GM12801 (cell line): ENCODE measurements around the gene MPRIP.

ENCODE experiments used
- TF ChIP-seq, protein P1 (sequence below): IDR thresholded peaks from one replicate; pipeline ENCODE4 v1.5.1; 2011; ENCODE audit warnings: control low read depth; ENCODE audit not compliant: insufficient read length; ENCODE audit errors: extremely low read depth

MPRIP gene

DNA sequence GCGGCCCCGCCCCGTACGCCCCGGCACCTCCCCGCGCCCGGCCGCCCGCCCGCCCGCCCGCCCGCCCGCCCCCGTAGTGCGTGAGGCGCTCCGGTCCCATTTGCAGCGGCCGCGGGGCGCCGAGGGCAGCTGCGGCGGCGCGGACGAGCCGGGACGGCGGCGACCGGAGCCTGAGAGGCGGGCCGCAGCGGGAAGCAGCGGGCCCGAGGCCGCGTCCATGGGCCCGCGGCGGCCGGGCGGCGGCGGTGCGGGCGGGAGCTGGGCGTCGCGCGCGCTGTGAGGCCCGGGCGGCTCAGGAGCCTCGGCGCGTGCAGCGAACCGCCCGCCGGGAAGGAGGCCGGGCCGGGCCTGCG is at the start of gene MPRIP:
Gene MPRIP (plus strand): TSS at position 74 of the 353 bp plus-strand sequence. CDS start 392 bp downstream, outside the sequence.
- TF ChIP-seq, protein P1, sequence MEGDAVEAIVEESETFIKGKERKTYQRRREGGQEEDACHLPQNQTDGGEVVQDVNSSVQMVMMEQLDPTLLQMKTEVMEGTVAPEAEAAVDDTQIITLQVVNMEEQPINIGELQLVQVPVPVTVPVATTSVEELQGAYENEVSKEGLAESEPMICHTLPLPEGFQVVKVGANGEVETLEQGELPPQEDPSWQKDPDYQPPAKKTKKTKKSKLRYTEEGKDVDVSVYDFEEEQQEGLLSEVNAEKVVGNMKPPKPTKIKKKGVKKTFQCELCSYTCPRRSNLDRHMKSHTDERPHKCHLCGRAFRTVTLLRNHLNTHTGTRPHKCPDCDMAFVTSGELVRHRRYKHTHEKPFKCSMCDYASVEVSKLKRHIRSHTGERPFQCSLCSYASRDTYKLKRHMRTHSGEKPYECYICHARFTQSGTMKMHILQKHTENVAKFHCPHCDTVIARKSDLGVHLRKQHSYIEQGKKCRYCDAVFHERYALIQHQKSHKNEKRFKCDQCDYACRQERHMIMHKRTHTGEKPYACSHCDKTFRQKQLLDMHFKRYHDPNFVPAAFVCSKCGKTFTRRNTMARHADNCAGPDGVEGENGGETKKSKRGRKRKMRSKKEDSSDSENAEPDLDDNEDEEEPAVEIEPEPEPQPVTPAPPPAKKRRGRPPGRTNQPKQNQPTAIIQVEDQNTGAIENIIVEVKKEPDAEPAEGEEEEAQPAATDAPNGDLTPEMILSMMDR = no peak

GRCh38 chr17:16994631-16995030 is 47.6 kb upstream of the MPRIP start:
- TF ChIP-seq, protein P1 = no peak

DNA sequence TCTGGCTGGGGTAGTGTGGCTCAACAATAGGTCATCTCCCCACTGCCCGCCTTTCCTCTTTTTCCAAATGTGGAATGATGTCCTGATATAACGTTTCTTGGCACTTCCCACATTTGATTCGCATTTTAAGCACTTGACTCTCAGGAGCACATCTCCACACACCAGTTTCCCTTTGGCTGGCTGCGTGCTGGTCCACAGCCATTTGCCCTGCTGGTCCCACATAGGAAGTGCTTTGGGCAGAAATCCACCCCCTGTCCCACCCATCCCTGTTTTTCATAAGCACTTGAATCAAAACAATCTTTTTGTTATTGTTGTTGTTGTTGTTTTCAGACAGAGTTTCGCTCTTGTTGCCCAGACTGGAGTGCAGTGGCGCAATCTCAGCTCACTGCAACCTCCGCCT is 46.3 kb upstream of the MPRIP start:
- TF ChIP-seq, protein P1 = no peak

- TF ChIP-seq, protein P1 = no peak
Measured at GRCh38 chr17:16997514-16998429, 44.5 kb upstream of the MPRIP start.

DNA sequence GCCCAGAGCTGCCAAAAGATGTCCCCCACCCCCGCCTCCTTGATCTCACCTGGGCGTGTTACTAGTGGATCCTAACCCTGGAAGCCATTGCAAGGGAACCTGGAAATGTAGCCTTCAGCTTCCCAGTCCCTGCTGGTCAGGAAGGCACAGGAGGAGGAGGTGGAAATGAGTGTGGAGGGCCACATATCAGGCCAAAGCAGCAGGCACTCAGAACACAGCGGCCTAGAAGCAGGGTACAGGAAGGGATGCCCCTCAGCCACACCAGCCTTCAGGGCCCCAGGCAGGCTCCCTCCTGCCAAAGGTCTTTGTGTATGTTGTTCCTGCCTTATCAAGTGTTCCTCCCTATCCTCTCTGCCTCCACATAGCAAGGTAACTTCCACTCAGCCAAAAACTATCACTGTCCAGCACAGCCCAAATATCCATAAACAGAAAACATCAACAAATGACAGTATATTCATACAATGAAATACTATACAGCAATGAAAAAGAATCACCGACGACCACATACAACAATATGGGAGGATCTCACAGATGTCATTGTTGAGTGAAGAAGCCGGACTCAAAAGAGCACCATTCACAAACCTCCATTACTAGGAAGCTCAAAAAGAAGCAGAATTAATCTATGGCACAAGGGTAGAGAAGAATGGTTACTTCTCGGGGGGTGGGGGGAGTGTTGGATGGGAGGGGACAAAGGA is 42.2 kb upstream of the MPRIP start:
- TF ChIP-seq, protein P1 = no peak

DNA sequence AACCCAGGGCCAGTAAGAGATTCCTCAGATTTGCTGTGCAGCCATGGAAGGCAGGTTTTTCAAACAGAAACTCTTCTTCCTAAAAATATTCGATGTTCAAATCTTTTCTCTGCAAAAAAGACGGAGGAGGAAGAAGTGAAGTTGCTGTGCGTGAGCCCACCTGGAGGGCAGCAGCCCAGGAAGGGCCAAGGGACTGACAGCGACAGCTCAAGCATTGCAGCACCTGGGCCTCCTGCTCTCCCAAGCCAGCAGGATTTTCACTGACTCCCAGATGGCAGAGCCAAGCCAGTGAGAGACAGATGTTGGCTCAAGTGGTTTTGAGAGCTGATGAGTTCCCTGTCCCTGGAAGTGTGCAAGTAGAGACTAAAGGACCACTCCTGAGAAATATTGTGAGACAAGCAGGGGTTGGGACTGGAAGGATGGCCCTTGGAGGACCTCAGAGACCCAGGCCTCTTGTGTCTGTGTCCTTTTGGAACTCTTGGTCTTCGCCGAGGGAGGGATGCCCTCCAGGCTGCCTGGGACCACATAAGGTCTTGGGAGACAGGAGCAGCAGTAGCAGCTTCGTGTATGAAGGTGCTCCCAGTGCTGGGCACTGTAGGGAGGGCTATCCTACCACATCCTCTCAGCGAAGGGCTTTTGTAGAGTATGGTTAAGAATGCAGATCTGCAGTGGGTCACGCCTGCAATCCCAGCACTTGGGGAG is 41.0 kb upstream of the MPRIP start:
- TF ChIP-seq, protein P1 = no peak
